ENCODE measurements around the gene WNT3A. TPM values are rescaled to one million over a fixed set of nuclear protein-coding genes. Genes with fewer than 3 reads are reported as not detected.

Gene WNT3A
- total and polyA plus RNA-seq, 2 experiments from 2014 or later = 0.07 to 0.65 TPM

DNA sequence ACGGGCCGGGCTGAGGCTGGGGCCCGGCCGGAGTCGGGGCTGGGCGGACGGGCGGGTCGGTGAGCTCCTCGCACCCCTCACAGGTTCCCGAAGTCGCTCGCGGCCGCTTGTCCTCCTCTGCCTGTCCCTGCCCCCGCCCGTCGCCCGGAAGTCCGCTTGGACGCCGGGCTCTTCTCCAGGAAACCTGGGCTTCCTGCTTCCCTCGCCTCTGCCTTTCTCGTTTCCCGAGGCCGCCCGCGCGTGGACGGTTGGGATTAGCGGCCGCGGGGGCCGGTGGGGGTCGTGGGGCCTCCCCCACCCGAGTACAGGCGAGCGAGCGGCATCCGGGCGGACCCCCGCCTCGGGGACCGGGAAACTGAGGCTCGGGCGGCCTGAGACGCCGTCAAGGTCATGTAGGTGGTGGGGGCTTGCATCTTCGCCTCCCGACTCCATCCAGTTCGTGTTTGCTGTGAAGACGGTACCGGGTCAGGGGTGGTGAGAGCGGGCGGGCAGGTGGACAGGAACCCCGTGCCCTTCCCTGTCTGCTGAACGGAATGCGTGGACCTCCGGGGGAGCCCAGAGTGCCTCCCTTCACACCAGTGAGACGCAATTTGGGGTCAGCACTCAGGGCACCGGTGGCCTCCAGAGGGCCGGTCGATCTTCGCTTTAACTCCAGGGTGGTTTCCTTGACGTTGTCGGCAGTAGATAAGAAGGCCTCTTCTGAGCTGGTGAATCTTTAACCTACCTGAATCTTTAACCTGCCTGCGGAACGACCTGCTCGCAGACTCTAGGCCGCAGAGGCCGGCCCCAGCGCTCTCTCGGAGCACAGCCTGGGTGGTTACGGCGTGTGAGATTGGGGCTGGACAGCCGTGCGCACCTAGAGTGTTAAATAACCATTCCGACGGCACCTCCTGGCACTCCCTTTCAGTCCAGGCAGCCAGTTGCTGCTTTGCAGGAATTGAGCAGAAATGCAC is 76.4 kb downstream of the WNT3A start:
- peaks cover 36% of the 10 kb centered on the region for H3K4me1 Mint-ChIP-seq

More for the DNA sequence above, 76.4 kb downstream of the WNT3A start:
- Histone ChIP-seq H3K27ac (ENCODE audit: low read depth) (no peak overlapping the region), H2AFZ (no peak overlapping the region), H3K79me2 (replicated peaks; ENCODE audit: insufficient read depth) (peaks cover 54% of the 10 kb centered on the region), H3K4me3 (peak overlapping the region; percentile 93), H3F3A (replicated peaks; ENCODE audit: low read depth) (no peaks in the 10 kb centered on the region), H3K36me3 (ENCODE audit: insufficient read depth) (no peaks in the 10 kb centered on the region), H3K9me2 (ENCODE audit: insufficient read depth) (no peaks in the 10 kb centered on the region), H3K27me3 (ENCODE audit: insufficient read depth) (peaks cover 36% of the 10 kb centered on the region), H4K20me1 (replicated peaks; ENCODE audit: insufficient read depth) (peaks cover 50% of the 10 kb centered on the region), H3K4me1 (ENCODE audit: insufficient read depth) (peaks cover 28% of the 10 kb centered on the region), H3K4me2 (peak overlapping the region; percentile 99)
- ATAC-seq (peak; percentile 7; the same call in 2 of the 3 replicates), DNase-seq (ENCODE audit: low spot score) (peak; percentile 40)
- Mint-ChIP-seq H3K4me3 (peak overlapping the region; percentile 98), H3K27me3 (ENCODE audit: insufficient read depth, low read depth, poor library complexity) (peaks cover 26% of the 10 kb centered on the region), H3K27ac (peak overlapping the region; percentile 98), H3K9me3 (no peaks in the 10 kb centered on the region), H3K36me3 (ENCODE audit: low read depth) (peaks cover 19% of the 10 kb centered on the region; the same call in 2 of the 3 replicates)
- TF ChIP-seq, protein P1, sequence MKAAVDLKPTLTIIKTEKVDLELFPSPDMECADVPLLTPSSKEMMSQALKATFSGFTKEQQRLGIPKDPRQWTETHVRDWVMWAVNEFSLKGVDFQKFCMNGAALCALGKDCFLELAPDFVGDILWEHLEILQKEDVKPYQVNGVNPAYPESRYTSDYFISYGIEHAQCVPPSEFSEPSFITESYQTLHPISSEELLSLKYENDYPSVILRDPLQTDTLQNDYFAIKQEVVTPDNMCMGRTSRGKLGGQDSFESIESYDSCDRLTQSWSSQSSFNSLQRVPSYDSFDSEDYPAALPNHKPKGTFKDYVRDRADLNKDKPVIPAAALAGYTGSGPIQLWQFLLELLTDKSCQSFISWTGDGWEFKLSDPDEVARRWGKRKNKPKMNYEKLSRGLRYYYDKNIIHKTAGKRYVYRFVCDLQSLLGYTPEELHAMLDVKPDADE (IDR thresholded peaks at IDR 0.05) = no peak
- TF ChIP-seq, protein P2, sequence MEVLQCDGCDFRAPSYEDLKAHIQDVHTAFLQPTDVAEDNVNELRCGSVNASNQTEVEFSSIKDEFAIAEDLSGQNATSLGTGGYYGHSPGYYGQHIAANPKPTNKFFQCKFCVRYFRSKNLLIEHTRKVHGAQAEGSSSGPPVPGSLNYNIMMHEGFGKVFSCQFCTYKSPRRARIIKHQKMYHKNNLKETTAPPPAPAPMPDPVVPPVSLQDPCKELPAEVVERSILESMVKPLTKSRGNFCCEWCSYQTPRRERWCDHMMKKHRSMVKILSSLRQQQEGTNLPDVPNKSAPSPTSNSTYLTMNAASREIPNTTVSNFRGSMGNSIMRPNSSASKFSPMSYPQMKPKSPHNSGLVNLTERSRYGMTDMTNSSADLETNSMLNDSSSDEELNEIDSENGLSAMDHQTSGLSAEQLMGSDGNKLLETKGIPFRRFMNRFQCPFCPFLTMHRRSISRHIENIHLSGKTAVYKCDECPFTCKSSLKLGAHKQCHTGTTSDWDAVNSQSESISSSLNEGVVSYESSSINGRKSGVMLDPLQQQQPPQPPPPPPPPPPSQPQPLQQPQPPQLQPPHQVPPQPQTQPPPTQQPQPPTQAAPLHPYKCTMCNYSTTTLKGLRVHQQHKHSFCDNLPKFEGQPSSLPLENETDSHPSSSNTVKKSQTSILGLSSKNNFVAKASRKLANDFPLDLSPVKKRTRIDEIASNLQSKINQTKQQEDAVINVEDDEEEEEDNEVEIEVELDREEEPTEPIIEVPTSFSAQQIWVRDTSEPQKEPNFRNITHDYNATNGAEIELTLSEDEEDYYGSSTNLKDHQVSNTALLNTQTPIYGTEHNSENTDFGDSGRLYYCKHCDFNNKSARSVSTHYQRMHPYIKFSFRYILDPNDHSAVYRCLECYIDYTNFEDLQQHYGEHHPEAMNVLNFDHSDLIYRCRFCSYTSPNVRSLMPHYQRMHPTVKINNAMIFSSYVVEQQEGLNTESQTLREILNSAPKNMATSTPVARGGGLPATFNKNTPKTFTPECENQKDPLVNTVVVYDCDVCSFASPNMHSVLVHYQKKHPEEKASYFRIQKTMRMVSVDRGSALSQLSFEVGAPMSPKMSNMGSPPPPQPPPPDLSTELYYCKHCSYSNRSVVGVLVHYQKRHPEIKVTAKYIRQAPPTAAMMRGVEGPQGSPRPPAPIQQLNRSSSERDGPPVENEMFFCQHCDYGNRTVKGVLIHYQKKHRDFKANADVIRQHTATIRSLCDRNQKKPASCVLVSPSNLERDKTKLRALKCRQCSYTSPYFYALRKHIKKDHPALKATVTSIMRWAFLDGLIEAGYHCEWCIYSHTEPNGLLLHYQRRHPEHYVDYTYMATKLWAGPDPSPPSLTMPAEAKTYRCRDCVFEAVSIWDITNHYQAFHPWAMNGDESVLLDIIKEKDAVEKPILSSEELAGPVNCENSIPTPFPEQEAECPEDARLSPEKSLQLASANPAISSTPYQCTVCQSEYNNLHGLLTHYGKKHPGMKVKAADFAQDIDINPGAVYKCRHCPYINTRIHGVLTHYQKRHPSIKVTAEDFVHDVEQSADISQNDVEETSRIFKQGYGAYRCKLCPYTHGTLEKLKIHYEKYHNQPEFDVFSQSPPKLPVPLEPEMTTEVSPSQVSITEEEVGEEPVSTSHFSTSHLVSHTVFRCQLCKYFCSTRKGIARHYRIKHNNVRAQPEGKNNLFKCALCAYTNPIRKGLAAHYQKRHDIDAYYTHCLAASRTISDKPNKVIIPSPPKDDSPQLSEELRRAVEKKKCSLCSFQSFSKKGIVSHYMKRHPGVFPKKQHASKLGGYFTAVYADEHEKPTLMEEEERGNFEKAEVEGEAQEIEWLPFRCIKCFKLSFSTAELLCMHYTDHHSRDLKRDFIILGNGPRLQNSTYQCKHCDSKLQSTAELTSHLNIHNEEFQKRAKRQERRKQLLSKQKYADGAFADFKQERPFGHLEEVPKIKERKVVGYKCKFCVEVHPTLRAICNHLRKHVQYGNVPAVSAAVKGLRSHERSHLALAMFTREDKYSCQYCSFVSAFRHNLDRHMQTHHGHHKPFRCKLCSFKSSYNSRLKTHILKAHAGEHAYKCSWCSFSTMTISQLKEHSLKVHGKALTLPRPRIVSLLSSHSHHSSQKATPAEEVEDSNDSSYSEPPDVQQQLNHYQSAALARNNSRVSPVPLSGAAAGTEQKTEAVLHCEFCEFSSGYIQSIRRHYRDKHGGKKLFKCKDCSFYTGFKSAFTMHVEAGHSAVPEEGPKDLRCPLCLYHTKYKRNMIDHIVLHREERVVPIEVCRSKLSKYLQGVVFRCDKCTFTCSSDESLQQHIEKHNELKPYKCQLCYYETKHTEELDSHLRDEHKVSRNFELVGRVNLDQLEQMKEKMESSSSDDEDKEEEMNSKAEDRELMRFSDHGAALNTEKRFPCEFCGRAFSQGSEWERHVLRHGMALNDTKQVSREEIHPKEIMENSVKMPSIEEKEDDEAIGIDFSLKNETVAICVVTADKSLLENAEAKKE (CRISPR knock-in tag; IDR thresholded peaks at IDR 0.05) = no peak
- TF ChIP-seq NANOG (IDR thresholded peaks at IDR 0.05; ENCODE audit: borderline replicate concordance) (no peak), POLR2AphosphoS5 (IDR thresholded peaks at IDR 0.05; ENCODE audit: low read depth) (no peak), JUNB (IDR thresholded peaks at IDR 0.05; ENCODE audit: unreplicated experiment) (no peak), ZNF114 (CRISPR knock-in tag; IDR thresholded peaks at IDR 0.05) (no peak), EZH2phosphoT487 (IDR thresholded peaks at IDR 0.05; ENCODE audit: unreplicated experiment) (no peak), CREB1 (CRISPR knock-in tag; IDR thresholded peaks at IDR 0.05; ENCODE audit: low read depth) (no peak)
- TF ChIP-seq, protein P3, sequence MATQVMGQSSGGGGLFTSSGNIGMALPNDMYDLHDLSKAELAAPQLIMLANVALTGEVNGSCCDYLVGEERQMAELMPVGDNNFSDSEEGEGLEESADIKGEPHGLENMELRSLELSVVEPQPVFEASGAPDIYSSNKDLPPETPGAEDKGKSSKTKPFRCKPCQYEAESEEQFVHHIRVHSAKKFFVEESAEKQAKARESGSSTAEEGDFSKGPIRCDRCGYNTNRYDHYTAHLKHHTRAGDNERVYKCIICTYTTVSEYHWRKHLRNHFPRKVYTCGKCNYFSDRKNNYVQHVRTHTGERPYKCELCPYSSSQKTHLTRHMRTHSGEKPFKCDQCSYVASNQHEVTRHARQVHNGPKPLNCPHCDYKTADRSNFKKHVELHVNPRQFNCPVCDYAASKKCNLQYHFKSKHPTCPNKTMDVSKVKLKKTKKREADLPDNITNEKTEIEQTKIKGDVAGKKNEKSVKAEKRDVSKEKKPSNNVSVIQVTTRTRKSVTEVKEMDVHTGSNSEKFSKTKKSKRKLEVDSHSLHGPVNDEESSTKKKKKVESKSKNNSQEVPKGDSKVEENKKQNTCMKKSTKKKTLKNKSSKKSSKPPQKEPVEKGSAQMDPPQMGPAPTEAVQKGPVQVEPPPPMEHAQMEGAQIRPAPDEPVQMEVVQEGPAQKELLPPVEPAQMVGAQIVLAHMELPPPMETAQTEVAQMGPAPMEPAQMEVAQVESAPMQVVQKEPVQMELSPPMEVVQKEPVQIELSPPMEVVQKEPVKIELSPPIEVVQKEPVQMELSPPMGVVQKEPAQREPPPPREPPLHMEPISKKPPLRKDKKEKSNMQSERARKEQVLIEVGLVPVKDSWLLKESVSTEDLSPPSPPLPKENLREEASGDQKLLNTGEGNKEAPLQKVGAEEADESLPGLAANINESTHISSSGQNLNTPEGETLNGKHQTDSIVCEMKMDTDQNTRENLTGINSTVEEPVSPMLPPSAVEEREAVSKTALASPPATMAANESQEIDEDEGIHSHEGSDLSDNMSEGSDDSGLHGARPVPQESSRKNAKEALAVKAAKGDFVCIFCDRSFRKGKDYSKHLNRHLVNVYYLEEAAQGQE (IDR thresholded peaks at IDR 0.05; ENCODE audit: unreplicated experiment) = no peak
- TF ChIP-seq, protein P4, sequence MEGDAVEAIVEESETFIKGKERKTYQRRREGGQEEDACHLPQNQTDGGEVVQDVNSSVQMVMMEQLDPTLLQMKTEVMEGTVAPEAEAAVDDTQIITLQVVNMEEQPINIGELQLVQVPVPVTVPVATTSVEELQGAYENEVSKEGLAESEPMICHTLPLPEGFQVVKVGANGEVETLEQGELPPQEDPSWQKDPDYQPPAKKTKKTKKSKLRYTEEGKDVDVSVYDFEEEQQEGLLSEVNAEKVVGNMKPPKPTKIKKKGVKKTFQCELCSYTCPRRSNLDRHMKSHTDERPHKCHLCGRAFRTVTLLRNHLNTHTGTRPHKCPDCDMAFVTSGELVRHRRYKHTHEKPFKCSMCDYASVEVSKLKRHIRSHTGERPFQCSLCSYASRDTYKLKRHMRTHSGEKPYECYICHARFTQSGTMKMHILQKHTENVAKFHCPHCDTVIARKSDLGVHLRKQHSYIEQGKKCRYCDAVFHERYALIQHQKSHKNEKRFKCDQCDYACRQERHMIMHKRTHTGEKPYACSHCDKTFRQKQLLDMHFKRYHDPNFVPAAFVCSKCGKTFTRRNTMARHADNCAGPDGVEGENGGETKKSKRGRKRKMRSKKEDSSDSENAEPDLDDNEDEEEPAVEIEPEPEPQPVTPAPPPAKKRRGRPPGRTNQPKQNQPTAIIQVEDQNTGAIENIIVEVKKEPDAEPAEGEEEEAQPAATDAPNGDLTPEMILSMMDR (conservative IDR thresholded peaks at IDR 0.05; ENCODE audit: low read depth in 2 of 2) = no peak

All from GM23338 (cell line).